Ishikawa (cell line): Measurements from ENCODE around the gene TENM3.

Source experiments
- CEBPB ChIP-seq: IDR thresholded peaks from 2 replicates; pipeline ENCODE4 v1.6.1; 2012
- CREB1 ChIP-seq: IDR thresholded peaks from 2 replicates; pipeline ENCODE4 v1.6.1; 2012; ENCODE audit warnings: low read depth
- EGR1 ChIP-seq: IDR thresholded peaks from 2 replicates; pipeline ENCODE4 v1.6.1; 2012
- EP300 ChIP-seq: IDR thresholded peaks from 2 replicates; pipeline ENCODE4 v1.6.1; 2012; ENCODE audit warnings: borderline replicate concordance
- FOXM1 ChIP-seq: IDR thresholded peaks from 2 replicates; pipeline ENCODE4 v1.6.1; 2012; ENCODE audit warnings: low read depth, borderline replicate concordance
- NFIC ChIP-seq: IDR thresholded peaks from 2 replicates; pipeline ENCODE4 v1.6.1; 2012
- RAD21 ChIP-seq: IDR thresholded peaks from 2 replicates; pipeline ENCODE4 v1.6.1; 2012; ENCODE audit warnings: low read depth
- TAF1 ChIP-seq: IDR thresholded peaks from 2 replicates; pipeline ENCODE4 v1.6.1; 2012; ENCODE audit warnings: low read depth, mild to moderate bottlenecking
- TCF12 ChIP-seq: IDR thresholded peaks from 2 replicates; pipeline ENCODE4 v1.6.1; 2012; ENCODE audit warnings: low read depth
- TEAD4 ChIP-seq: IDR thresholded peaks from 2 replicates; pipeline ENCODE4 v1.6.1; 2012
- YY1 ChIP-seq: IDR thresholded peaks from 2 replicates; pipeline ENCODE4 v1.6.1; 2012; ENCODE audit warnings: low read depth
- ZBTB7A ChIP-seq: IDR thresholded peaks from 2 replicates; pipeline ENCODE4 v1.6.1; 2012; ENCODE audit warnings: low read depth
- TF ChIP-seq, protein P1 (sequence below): IDR thresholded peaks from 2 replicates; pipeline ENCODE4 v1.6.1; 2012
- TF ChIP-seq, protein P2 (sequence below): IDR thresholded peaks from 2 replicates; pipeline ENCODE4 v1.6.1; 2012
- TF ChIP-seq, protein P3 (sequence below): IDR thresholded peaks from 2 replicates; pipeline ENCODE4 v1.6.1; 2012; ENCODE audit warnings: low read depth, mild to moderate bottlenecking

The TENM3 gene

DNA sequence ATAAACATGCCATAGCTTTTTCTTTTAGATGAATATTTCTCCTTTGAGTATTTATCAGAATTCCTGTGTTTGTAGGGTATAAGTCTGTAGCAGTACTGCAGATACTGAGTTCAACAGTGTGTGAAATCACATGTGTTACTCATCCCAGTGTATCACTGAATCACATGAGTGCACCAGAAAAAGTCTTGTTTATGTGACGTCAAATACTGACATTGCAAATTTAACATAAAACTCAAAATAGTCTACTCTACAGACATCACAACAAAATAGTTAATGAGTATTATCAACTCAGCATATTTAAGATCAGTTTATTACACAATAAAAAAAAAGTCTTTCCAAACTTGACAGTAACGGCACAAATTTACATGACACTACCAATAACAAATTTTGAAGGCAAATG lies 452.6 kb downstream of the TENM3 start:
- TF ChIP-seq CEBPB (no peak), EGR1 (no peak), EP300 (no peak), ZBTB7A (no peak), TCF12 (no peak)

DNA sequence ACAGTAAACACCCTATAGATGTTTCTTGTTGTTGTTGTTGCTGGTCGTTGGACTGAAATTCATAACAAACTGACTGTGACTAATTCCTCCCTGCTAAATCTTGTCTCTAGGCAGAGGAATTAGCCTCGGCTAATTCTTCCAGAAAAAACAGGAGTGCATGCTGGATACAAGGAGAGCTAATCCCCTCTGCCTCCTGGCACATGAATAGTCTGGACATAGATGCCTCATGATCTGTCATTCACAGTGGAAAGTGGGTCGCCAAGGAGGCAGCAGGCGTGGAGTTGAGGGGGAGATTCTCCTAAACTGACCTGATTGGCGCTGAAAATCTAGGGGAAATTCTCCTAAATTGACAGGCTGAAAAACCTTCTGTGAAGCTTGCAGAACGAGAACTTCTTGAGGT lies 453.9 kb downstream of the TENM3 start:
- no peak for TF ChIP-seq FOXM1
- TF ChIP-seq CREB1, result no peak
- TF ChIP-seq, protein P1, sequence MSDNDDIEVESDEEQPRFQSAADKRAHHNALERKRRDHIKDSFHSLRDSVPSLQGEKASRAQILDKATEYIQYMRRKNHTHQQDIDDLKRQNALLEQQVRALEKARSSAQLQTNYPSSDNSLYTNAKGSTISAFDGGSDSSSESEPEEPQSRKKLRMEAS, result no peak
- no peak for TF ChIP-seq EGR1
- no peak for TF ChIP-seq EP300
- TF ChIP-seq, protein P2, sequence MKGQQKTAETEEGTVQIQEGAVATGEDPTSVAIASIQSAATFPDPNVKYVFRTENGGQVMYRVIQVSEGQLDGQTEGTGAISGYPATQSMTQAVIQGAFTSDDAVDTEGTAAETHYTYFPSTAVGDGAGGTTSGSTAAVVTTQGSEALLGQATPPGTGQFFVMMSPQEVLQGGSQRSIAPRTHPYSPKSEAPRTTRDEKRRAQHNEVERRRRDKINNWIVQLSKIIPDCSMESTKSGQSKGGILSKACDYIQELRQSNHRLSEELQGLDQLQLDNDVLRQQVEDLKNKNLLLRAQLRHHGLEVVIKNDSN, result no peak
- TF ChIP-seq NFIC, result no peak
- TF ChIP-seq CEBPB, result no peak
- no peak for TF ChIP-seq TEAD4
- no peak for TF ChIP-seq YY1
- no peak for TF ChIP-seq ZBTB7A
- TF ChIP-seq, protein P3, sequence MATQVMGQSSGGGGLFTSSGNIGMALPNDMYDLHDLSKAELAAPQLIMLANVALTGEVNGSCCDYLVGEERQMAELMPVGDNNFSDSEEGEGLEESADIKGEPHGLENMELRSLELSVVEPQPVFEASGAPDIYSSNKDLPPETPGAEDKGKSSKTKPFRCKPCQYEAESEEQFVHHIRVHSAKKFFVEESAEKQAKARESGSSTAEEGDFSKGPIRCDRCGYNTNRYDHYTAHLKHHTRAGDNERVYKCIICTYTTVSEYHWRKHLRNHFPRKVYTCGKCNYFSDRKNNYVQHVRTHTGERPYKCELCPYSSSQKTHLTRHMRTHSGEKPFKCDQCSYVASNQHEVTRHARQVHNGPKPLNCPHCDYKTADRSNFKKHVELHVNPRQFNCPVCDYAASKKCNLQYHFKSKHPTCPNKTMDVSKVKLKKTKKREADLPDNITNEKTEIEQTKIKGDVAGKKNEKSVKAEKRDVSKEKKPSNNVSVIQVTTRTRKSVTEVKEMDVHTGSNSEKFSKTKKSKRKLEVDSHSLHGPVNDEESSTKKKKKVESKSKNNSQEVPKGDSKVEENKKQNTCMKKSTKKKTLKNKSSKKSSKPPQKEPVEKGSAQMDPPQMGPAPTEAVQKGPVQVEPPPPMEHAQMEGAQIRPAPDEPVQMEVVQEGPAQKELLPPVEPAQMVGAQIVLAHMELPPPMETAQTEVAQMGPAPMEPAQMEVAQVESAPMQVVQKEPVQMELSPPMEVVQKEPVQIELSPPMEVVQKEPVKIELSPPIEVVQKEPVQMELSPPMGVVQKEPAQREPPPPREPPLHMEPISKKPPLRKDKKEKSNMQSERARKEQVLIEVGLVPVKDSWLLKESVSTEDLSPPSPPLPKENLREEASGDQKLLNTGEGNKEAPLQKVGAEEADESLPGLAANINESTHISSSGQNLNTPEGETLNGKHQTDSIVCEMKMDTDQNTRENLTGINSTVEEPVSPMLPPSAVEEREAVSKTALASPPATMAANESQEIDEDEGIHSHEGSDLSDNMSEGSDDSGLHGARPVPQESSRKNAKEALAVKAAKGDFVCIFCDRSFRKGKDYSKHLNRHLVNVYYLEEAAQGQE, result no peak
- no peak for TF ChIP-seq RAD21
- TF ChIP-seq TCF12, result no peak
- no peak for TF ChIP-seq TAF1

DNA sequence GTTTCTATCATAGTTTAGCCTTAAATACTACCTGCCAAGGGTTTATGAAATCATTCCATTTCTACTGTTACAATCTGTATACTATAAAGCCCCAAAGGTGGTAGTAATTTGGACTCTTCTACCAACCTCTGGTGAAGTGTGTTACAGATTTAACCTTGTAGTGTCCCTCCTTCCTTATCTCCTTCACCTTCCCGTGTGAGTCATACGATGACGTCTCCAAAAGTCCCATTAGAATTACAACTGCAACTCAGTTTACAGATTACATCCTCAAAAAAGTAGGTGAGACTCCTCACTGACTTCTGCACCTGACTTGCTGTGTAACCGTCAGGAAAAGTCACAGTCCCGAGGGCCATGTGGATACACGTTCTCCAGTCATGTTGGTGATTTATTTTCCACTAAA lies 455.0 kb downstream of the TENM3 start:
- TF ChIP-seq TAF1 (no peak), FOXM1 (no peak), YY1 (no peak), EGR1 (no peak), EP300 (no peak), NFIC (no peak)
- TF ChIP-seq, protein P2, result no peak

DNA sequence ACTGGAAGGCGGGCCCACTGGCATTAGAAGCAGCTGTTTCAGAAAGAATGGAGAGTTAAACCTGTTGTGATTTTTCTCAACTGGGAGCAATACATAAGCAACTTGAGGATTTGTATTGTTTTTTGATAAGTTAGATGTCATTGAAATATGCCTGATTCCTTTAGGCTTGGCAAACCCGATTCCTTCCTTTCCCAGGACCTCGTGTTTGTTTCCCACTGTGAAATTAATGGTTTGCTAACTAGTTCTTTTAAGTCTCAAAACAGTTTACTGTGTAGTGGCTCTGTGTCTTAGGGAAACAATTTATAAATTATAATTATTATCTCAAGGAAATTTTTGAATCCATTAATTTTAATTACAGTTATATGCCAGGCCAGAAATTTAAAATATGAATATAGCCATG lies 456.0 kb downstream of the TENM3 start:
- TF ChIP-seq FOXM1, result no peak
- no peak for TF ChIP-seq EGR1
- no peak for TF ChIP-seq NFIC
- TF ChIP-seq, protein P1, result no peak
- TF ChIP-seq RAD21, result no peak
- no peak for TF ChIP-seq TCF12
- no peak for TF ChIP-seq CEBPB
- TF ChIP-seq CREB1, result no peak
- no peak for TF ChIP-seq YY1
- TF ChIP-seq, protein P3, result no peak
- TF ChIP-seq TAF1, result no peak
- TF ChIP-seq TEAD4, result no peak
- TF ChIP-seq, protein P2, result no peak
- no peak for TF ChIP-seq EP300
- TF ChIP-seq ZBTB7A, result no peak

DNA sequence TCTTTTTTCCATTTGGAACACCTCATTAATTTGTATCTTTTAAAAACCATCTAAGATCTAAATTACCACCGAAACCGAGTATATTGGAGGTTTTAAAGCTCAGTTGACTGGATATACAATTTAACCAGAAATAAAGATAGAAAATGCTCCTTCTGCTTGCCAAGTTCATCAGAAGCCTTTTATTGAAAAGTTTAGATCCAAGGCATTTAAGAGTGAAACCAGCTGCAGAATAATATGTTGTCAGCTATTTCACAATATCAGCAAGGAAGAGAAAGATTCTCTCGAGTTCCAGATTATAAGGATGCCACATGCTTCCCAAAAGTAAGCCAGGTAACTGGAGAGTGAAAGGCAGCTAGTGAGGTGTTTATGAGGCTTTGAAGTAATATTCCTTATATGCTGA lies 456.6 kb downstream of the TENM3 start:
- TF ChIP-seq EGR1, result no peak
- no peak for TF ChIP-seq TCF12
- TF ChIP-seq FOXM1, result no peak
- TF ChIP-seq TAF1, result no peak
- TF ChIP-seq, protein P3, result no peak
- no peak for TF ChIP-seq TEAD4
- no peak for TF ChIP-seq YY1
